GM19023 (cell line): ENCODE data around the gene KLHL12.

Experiments used
- ATAC-seq: cut with Tn5 transposase; IDR thresholded peaks from one replicate; pipeline ENCODE4 v1.9.1; 2021; ENCODE audit warnings: mild to moderate bottlenecking, moderate library complexity; ENCODE audit not compliant: unreplicated experiment

KLHL12 gene

DNA sequence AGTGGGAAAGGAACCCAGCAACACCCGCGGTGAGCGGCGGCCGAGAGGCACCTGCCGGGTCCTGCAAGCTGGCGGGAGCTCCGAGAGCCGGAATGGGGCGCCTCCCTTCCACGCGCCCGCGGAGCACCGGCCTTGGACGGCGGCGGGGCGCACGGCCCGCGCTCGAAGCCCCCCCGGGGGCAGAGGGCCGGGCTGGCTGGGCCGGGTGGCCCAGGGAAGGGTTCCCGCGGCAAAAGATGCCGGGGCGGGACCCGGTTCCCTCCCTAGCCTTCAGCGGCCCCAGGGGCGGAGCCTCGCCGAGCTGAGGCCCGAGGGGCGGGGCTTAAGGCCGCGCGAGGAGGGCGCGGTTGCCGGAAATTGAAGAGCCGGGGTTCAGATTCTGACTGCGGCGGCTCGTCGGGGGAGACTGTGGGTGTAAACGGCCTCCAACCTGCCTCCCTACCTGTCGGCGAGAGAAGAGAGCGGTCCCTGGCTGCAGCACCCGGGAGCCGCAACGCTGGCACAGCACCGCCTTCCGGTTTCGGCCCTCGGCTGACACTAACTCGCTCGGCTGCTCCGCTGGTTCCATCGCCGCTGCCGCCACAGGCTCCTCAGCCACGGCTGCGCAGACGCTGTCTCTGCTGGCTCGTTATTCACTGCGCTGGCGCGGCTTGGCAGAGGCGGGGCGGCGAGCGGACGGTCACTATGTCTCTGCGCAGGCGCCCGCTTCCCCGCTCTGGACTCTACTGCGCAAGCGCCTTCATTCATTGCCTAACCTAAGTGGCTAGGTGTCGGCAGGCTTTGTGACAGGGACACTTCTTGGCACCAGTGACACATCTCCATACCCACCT is 38.3 kb downstream of the KLHL12 start, which contains the start of gene RABIF:
RABIF (minus strand) TSS at position 619 of the 830 bp plus-strand sequence; CDS start at position 568, 51 bp downstream.
- peak; percentile 90 for ATAC-seq

DNA sequence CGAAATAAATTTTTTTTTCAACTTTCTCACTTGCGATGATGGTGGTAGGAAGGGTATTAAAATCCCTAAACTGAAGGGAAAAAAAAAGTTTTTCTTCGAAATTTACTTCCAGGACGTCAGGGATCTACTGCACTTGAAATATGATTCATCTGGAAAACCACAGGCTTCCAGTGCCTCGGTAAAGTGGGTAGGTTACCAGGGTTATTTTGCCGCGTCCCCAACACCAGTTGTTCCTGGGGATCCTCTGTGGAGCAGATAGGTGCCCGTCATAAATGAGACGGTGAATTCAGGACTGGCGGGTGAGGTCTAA is 38.9 kb downstream of the KLHL12 start:
- no peak for ATAC-seq

DNA sequence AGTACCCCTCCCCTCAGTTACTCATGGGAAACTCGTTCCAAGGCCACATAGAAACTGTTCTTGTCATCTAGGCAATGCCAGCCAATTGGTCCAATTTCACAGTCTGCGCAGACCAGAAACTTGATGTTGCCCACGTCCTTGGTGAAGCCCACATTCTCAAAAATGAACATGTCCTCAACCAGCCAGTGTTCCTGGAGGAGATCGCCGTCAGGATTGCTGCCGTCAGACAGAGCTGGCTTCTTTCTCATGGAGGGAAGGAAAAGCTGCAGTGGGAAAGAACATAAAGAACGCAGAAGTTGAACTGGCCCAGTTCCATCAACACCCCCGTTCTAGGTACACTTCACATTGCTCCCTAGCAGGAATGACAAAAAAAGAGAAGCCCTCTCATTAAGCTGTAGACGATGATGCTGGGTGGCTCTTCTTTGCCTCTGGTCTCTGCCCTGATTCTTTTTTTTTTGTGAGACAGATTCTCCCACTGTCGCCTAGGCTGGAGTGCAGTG is 46.0 kb downstream of the KLHL12 start:
- ATAC-seq, result no peak

DNA sequence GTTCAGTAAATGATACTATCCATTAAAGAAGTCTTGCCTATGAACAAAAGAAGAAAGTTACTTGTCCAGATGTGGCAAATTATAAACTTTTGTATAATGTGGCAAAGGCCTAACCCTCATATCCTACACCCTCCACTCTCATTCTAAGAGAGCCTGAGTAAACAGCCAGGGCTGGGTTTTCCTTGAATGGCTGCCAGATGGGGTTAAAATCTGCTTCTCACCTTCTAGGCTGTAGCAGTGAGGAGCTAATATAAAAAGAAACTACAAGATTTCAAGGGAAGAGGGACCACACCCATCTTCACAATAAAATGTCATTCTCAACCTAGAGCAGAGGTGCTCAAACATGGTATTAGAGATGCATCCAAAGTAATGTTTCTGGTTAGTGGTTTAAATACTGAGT is 47.0 kb downstream of the KLHL12 start:
- ATAC-seq, result no peak

DNA sequence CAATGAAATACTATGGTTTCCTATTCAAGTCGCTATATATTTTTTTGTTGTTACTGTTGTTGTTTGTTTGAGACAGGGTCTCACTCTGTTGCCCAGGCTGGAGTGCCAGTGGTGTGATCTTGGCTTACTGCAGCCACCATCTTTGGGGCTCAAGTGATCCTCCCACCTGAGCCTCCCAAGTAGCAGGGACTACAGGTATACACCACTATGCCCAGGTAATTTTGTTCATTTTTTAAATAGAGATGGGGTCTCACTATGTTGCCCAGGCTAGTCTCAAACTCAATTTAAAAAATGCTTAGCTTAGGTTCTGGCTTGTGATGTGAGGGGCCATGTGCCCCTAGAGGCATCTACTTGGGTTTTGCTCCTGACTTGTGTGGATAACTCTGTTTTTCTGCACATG is 47.9 kb downstream of the KLHL12 start:
- ATAC-seq, result no peak

DNA sequence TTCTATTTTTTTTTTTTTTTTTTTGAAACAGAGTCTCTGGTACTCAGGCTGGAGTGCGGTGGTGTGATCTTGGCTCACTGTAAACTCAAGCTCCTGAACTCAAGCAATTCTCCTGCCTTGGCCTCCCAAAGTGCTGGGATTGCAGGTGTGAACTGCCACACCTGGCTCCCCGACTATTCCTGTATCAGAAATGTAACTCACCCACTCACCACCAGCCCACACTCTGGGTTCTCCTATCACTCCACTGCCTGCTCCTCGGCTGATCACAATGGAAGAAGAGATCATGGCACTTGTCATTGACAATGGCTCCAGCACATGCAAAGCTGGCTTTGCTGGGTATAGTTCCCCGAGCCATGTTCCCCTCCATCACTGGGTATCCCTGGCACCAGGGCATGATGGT is 54.0 kb downstream of the KLHL12 start:
- ATAC-seq, result no peak

GRCh38 chr1:202871367-202871766 is 55.7 kb downstream of the KLHL12 start:
- no peak for ATAC-seq

GRCh38 chr1:202862679-202863560 is 64.1 kb downstream of the KLHL12 start:
- ATAC-seq, result no peak

GRCh38 chr1:202861420-202862132 is 65.5 kb downstream of the KLHL12 start:
- ATAC-seq, result peak; percentile 92

DNA sequence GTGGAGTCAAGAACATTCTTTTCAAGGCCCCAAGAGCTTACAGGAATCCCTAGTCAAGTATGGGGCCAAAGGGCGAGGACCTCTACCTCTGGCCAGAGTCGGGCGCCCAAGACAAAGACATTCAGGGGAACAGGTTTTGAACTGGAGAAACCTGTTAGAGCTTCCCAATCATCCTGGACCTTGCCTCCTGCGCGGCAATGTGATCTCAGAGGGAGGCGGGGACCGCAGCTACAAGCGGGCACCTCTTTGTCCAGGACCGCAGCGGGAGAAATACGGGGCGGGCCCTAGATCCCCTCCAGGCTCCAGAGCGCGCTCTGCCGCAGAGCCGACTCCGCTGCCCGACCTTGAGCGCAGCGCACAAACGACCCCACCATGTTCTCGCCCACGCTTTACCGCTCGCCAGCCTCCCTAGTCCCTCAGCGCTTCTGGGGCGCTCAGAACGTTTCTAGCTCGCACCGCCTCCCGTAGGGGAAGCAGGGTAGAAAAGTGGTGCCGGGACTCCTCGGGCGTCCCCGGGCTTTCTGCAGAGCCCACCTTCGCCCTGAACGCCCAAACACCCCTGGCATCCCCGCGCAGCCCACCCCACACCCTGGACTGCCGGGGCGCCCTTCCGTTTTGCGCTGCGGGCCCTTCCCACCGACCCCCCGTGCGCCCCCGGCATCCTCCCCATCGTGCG is 66.2 kb downstream of the KLHL12 start:
- no peak for ATAC-seq

- ATAC-seq, result no peak
These were observed 68.1 kb downstream of the KLHL12 start for GRCh38 chr1:202858789-202859414.

- ATAC-seq, result no peak
These were observed 68.7 kb downstream of the KLHL12 start for GRCh38 chr1:202858331-202858730.

DNA sequence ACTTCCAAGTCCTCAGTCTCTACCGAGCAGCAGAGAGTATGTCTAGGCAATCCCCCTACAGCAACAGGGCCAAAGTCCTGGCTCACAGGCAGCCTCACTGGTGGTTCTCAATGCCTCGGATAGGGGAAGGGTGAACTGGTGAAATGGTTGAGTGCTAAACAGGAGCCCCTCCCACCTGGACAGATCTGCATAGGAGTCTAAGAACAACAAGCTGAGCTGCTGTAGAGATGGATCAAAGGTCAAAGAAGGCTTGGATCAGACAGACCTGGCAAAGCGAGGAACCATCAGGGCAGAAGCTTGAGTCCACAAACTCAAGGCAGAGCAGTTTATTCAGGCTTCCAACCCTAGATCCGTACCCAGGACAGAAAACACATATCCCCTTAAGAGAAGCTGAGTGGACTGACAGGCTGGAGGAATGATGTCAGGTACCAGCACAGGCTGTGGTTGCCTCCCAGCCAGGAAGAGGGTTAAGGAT is 69.9 kb downstream of the KLHL12 start:
- no peak for ATAC-seq

DNA sequence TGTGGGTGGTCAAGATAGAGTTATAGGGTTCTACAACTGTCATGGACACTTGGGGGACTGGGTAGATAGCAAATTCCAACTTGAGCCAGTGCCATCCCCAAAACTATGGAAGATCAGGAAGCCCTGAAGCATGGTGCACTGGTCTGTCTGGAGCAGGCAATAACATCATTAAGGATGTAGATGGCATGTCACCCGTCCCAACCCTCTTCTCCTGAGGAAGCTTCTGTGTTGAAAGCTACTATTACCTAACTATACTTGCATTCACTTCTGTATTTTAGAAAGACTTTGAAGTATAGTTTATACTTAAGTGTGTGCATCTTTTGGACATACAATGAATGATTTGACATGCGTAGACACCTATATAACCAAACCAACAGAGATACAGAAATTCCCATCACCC is 71.0 kb downstream of the KLHL12 start:
- ATAC-seq, result no peak

- ATAC-seq, result no peak
These were observed 72.2 kb downstream of the KLHL12 start for GRCh38 chr1:202854787-202855186.

- ATAC-seq, result no peak
These were observed 74.7 kb downstream of the KLHL12 start for GRCh38 chr1:202852163-202852904.

- no peak for ATAC-seq
These were observed 76.3 kb downstream of the KLHL12 start for GRCh38 chr1:202850593-202851362.

- peak; percentile 83 for ATAC-seq
These were observed 78.9 kb downstream of the KLHL12 start for GRCh38 chr1:202848191-202848542.

DNA sequence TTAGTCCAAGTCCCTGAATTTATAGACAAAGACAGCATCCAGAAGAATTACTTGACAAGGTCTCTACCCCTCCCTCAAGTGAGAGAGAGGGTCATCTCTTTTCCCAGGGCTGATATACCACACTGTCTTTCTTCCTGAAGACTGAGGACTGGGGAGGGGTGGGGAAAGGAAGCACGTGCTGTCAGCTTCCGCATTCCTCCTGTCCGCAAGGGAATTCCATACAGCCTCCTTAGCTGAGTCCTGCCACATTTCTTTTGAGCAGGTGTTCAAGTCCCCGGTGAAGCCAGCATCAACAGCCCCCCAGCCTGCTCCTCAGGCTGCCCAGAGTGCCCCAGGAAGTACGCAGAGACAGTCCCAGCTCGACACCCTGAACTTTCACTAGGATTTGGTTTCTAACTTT is 82.1 kb downstream of the KLHL12 start:
- no peak for ATAC-seq
